Ovary (tissue), 3 donors: Measurements from ENCODE around the gene PARD3B.

Experiments
- CTCF ChIP-seq, 3 donors: fragments of 450-650 bp in 2 of 3; fragments of 200-600 bp in 1 of 3; IDR thresholded peaks; one replicate each; pipeline versions ENCODE4 v1.5.1 to v1.8.0; 2016 to 2022; ENCODE audit warnings: antibody characterized with exemption in 3 of 3, mild to moderate bottlenecking in 1 of 3
- POLR2A ChIP-seq: fragments of 450-650 bp; IDR thresholded peaks from one replicate; pipeline ENCODE4 v1.6.1; 2017; ENCODE audit warnings: antibody characterized with exemption, mild to moderate bottlenecking, moderate library complexity
- donor health status: DM: no; HTN: no; CAD: no.

GRCh38 chr2:204888222-204888621, 342.9 kb downstream of the PARD3B start:
- TF ChIP-seq POLR2A (no peak), CTCF (IDR thresholded peaks at IDR 0.05) (no peak)
